8988T (cell line): ENCODE data around the gene NPAS3.

ENCODE experiments used
- DNase-seq: peaks from one replicate; pipeline ENCODE4 v3.0.0; 2011

Gene NPAS3

GRCh38 chr14:32938719-32939253 is at the start of gene NPAS3:
NPAS3 (plus strand) TSS chr14:32938879.
- no peak for DNase-seq

GRCh38 chr14:32896979-32897697 is 41.5 kb upstream of the NPAS3 start:
- DNase-seq = no peak

- no peak for DNase-seq
These were observed 41.0 kb upstream of the NPAS3 start for GRCh38 chr14:32897698-32898064.

- DNase-seq = no peak
These were observed 39.8 kb upstream of the NPAS3 start for GRCh38 chr14:32898876-32899275.

- no peak for DNase-seq
These were observed 38.1 kb upstream of the NPAS3 start for GRCh38 chr14:32900547-32900946.

- no peak for DNase-seq
These were observed 33.7 kb upstream of the NPAS3 start for GRCh38 chr14:32905013-32905412.

- no peak for DNase-seq
These were observed 32.0 kb upstream of the NPAS3 start for GRCh38 chr14:32906672-32907071.

GRCh38 chr14:32908196-32909084 is 30.2 kb upstream of the NPAS3 start:
- no peak for DNase-seq

GRCh38 chr14:32913725-32914124 is 25.0 kb upstream of the NPAS3 start:
- DNase-seq = no peak

- DNase-seq = no peak
These were observed 24.3 kb upstream of the NPAS3 start for GRCh38 chr14:32914391-32914790.

- no peak for DNase-seq
These were observed 17.9 kb upstream of the NPAS3 start for GRCh38 chr14:32920696-32921276.

- no peak for DNase-seq
These were observed 13.2 kb upstream of the NPAS3 start for GRCh38 chr14:32925439-32925838.

- DNase-seq = no peak
These were observed 6.3 kb upstream of the NPAS3 start for GRCh38 chr14:32932302-32932913.

GRCh38 chr14:32932914-32933628 is 5.6 kb upstream of the NPAS3 start:
- DNase-seq = no peak

- no peak for DNase-seq
These were observed 5.0 kb upstream of the NPAS3 start for GRCh38 chr14:32933629-32934072.

- no peak for DNase-seq
These were observed 4.4 kb upstream of the NPAS3 start for GRCh38 chr14:32934073-32934880.

GRCh38 chr14:32934881-32935633 is 3.6 kb upstream of the NPAS3 start:
- no peak for DNase-seq

GRCh38 chr14:32939254-32940065 is 781 bp downstream of the NPAS3 start:
- DNase-seq = no peak

GRCh38 chr14:32940066-32940651 is 1.5 kb downstream of the NPAS3 start:
- DNase-seq = no peak
